HG03095 (cell line): ENCODE data around the gene QSOX1.

Source experiments
- ATAC-seq: cut with Tn5 transposase; IDR thresholded peaks from one replicate; pipeline ENCODE4 v1.9.1; 2021; ENCODE audit warnings: moderate library complexity; ENCODE audit not compliant: unreplicated experiment

QSOX1 gene

GRCh38 chr1:180231936-180232335 is 77.3 kb downstream of the QSOX1 start:
- no peak for ATAC-seq

- no peak for ATAC-seq
These were observed 77.9 kb downstream of the QSOX1 start for GRCh38 chr1:180232521-180233043.

GRCh38 chr1:180233191-180234011 is 78.7 kb downstream of the QSOX1 start:
- no peak for ATAC-seq

GRCh38 chr1:180234369-180235076 is 79.9 kb downstream of the QSOX1 start:
- ATAC-seq = no peak

GRCh38 chr1:180235077-180235501 is 80.4 kb downstream of the QSOX1 start:
- no peak for ATAC-seq

- ATAC-seq = no peak
These were observed 81.0 kb downstream of the QSOX1 start for GRCh38 chr1:180235502-180236239.

- ATAC-seq = no peak
These were observed 82.2 kb downstream of the QSOX1 start for GRCh38 chr1:180236698-180237509.

GRCh38 chr1:180237869-180238476 is 83.3 kb downstream of the QSOX1 start:
- no peak for ATAC-seq

GRCh38 chr1:180238675-180239074 is 84.0 kb downstream of the QSOX1 start:
- ATAC-seq = no peak

- no peak for ATAC-seq
These were observed 84.8 kb downstream of the QSOX1 start for GRCh38 chr1:180239145-180240096.

GRCh38 chr1:180241716-180242544 is 87.3 kb downstream of the QSOX1 start:
- no peak for ATAC-seq

- ATAC-seq = no peak
These were observed 89.0 kb downstream of the QSOX1 start for GRCh38 chr1:180243517-180244221.

GRCh38 chr1:180244840-180245239 is 90.2 kb downstream of the QSOX1 start:
- no peak for ATAC-seq

- ATAC-seq = no peak
These were observed 91.9 kb downstream of the QSOX1 start for GRCh38 chr1:180246579-180246978.

GRCh38 chr1:180247061-180247460 is 92.4 kb downstream of the QSOX1 start:
- ATAC-seq = no peak

GRCh38 chr1:180247580-180247979 is 92.9 kb downstream of the QSOX1 start:
- ATAC-seq = no peak

GRCh38 chr1:180248176-180248575 is 93.5 kb downstream of the QSOX1 start:
- ATAC-seq = no peak
